ENCODE data around the gene GLCE.

The GLCE gene

GRCh38 chr15:69225355-69226022 lies 65.1 kb downstream of the GLCE start:
- H3K4me3 ChIP-seq (ENCODE audit: low read depth, low read length) = no peak overlapping the region
- TF ChIP-seq CTCF (IDR thresholded peaks at IDR 0.05; ENCODE audit: borderline replicate concordance, insufficient read depth, low read depth, low read length) = no peak

DNA sequence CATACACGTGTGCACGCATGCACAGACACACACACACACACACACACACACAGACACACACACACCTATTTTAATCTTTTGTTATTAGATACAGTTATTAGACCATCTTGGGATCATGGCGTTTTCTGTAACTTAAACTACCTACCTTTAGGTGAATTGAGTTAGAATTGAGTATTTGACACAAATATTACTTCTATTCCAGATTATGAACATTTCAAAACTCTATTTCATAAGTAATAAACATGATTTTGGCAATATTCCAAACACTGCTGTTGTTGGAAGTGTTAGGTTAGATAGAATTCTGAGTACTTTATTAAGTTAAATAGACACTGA lies 65.6 kb downstream of the GLCE start:
- no peak for TF ChIP-seq CTCF (IDR thresholded peaks at IDR 0.05; ENCODE audit: borderline replicate concordance, insufficient read depth, low read depth, low read length)
- no peak overlapping the region for H3K4me3 ChIP-seq (ENCODE audit: low read depth, low read length)

- no peak for TF ChIP-seq CTCF (IDR thresholded peaks at IDR 0.05; ENCODE audit: borderline replicate concordance, insufficient read depth, low read depth, low read length)
- no peak overlapping the region for H3K4me3 ChIP-seq (ENCODE audit: low read depth, low read length)
Measured at GRCh38 chr15:69232144-69232543, 71.7 kb downstream of the GLCE start.

GRCh38 chr15:69232765-69233164 lies 72.3 kb downstream of the GLCE start:
- no peak overlapping the region for H3K4me3 ChIP-seq (ENCODE audit: low read depth, low read length)
- no peak for TF ChIP-seq CTCF (IDR thresholded peaks at IDR 0.05; ENCODE audit: borderline replicate concordance, insufficient read depth, low read depth, low read length)

- no peak for TF ChIP-seq CTCF (IDR thresholded peaks at IDR 0.05; ENCODE audit: borderline replicate concordance, insufficient read depth, low read depth, low read length)
- H3K4me3 ChIP-seq (ENCODE audit: low read depth, low read length) = no peak overlapping the region
Measured at GRCh38 chr15:69234676-69235075, 74.2 kb downstream of the GLCE start.

DNA sequence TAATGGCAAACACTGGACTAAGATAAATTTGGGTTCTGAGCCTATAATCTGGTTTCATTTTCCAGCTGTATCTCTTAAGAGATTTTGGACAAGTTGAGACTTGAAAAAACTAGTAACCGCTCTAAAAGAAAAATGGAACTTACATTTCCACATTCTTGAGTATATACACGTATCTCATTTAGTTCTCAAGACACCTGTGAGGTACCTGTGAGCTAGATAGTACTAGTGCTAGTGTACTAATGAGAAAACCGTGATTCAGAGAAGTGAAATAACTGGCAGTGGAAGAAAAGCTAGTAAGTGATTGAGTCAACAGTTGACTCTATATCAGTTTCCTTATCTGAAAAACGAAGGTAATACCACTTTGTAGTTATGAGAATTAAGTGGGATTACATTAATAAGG lies 76.1 kb downstream of the GLCE start:
- no peak for TF ChIP-seq CTCF (IDR thresholded peaks at IDR 0.05; ENCODE audit: borderline replicate concordance, insufficient read depth, low read depth, low read length)
- H3K4me3 ChIP-seq (ENCODE audit: low read depth, low read length) = no peak overlapping the region

DNA sequence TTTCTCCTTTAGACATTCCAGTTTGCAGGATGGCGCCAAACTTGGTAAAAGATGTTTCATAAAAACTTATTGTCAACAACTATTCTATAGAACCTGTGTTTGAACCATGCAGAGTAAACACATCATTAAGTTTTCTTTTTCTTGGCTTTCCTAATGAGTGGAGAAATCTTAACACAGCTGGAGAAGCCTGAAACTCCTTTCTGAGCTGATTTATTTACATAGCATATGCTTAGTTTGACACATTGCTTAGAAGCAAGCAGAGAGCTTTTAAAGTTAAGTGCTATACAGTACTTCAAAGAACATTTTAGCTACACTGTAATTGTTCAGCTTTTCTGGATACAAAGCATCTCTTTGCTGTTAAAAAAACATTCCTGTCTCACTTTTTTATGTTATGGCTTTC lies 77.3 kb downstream of the GLCE start:
- no peak overlapping the region for H3K4me3 ChIP-seq (ENCODE audit: low read depth, low read length)
- TF ChIP-seq CTCF (IDR thresholded peaks at IDR 0.05; ENCODE audit: borderline replicate concordance, insufficient read depth, low read depth, low read length) = no peak
